ENCODE results near the gene SPOPL.
"Not testable (repeated sequence)": the region's sequence is repeated elsewhere in the genome, so short reads cannot be mapped to it uniquely, and the experiment has no call there.

The SPOPL gene

GRCh38 chr2:138494265-138494966 is 7.2 kb upstream of the SPOPL start:
- no peak for DNase-seq (ENCODE audit: low spot score)

DNA sequence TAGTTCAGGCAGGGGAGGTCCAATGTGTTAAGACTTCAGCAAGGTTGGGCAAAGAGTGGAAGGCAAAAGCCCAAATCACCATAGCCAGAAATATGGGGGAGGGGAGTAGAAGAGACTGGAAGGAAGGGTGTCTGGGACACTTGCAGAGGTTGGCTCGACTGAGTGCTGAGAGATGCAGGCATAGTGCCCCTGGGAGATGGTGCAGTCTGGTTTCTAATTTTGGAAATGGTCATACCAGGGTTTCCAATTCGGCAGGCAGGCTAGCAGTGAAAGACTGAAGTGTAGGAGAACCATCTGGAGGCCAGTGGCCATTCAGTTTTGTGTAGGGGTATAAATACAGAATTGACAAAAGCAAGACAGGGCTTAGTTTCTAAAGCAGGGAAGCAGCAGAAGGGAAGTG is 6.2 kb upstream of the SPOPL start:
- DNase-seq (ENCODE audit: low spot score), result no peak

GRCh38 chr2:138496096-138496651 is 5.4 kb upstream of the SPOPL start:
- no peak for DNase-seq (ENCODE audit: low spot score)

- no peak for DNase-seq (ENCODE audit: low spot score)
These were observed 4.3 kb upstream of the SPOPL start for GRCh38 chr2:138497294-138497693.

GRCh38 chr2:138499684-138500083 is 1.9 kb upstream of the SPOPL start:
- no peak for DNase-seq (ENCODE audit: low spot score)

DNA sequence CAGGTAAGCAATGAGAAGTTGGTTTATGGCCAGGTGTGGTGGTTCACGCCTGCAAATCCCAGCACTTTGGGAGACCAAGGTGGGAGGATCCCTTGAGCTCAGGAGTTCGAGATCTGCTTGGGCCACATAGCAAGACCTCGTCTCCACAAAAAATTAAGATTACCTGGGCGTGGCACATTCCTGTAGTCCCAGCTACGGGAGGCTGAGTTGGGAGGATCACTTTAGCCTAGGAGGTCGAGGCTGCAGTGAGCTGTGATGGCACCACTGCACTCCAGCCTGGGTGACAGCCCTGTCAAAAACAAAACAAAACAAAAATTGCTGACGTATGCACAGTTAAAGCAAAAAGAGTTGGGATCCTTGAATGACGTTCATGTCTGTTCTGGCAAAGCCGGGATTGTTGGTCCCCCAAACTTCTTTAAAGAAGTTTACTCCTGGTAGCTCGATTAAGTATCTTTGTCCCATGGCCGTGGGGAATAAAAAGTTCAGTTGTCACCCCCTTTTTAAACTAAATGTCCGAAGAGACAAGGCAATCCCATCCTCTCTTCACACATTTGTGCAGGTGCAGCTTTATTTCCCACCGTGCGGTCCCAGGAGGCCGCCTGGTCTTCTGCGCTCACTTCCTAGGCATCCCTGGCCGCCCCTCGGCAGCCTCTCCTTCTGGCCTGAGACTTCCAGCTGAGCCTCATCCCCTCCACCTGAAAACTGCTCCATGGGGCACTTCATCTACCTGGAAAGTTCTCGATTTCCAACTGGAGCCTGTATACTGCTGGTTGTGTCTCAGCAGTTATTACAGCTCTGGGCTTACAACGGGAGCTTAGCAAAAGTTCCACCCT is 762 bp upstream of the SPOPL start:
- DNase-seq (ENCODE audit: low spot score), result peak; percentile 7

DNA sequence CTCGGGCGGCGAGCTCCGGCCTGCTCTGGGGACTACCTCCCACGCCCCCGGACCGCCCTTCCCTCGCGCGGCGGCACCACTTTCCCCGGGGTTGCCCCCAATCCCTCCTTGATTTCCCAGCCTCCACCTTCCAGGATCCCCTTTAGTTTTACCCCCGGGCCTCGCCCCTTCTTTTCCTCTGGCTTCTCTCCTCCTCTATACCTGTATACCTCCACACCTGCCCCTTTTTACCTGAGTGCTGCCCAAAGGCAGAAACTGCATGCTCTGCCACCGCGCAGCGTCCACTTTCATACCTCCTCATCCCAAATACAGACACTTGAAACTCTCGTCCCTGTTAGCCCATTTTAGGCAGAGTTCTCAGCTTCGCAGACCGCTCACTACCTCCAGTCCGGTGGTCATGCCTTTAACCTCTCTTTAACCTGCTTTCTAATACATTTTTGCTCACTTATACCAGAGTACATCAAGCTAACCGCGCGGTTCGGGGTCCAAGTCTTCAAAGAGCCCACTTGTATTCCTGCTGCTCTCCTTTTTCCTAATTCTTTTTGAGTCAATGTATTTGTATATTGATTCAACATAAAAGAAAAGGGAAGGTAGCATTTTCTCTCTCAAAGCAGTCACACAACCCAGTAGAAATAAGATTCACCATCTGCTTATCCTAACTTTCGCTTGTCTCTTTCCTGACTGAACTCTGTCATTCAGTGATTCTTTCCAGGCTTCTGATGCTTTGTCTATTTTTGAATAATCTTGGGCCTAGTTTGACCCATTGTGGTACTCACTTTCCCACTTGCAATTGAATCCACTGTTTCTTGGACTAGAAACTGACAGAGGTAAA is 901 bp downstream of the SPOPL start:
- DNase-seq (ENCODE audit: low spot score), result peak; percentile 10

DNA sequence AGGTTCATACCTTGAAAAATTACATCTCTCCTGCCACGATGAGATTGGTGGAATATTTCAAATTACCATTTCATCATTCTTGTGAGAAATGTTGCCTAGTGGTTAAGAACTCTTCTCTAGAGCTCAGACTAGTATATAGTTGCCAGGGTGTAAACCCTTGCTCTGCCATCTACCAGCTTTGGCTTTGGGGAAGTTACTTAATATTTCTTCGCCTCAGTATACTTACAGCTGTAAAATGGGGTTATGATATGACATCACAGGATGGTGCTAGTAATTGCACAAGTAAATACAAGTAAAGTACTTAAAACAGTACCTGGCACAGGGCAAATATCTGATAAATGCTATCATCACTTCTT is 1.5 kb downstream of the SPOPL start:
- DNase-seq (ENCODE audit: low spot score), result no peak

DNA sequence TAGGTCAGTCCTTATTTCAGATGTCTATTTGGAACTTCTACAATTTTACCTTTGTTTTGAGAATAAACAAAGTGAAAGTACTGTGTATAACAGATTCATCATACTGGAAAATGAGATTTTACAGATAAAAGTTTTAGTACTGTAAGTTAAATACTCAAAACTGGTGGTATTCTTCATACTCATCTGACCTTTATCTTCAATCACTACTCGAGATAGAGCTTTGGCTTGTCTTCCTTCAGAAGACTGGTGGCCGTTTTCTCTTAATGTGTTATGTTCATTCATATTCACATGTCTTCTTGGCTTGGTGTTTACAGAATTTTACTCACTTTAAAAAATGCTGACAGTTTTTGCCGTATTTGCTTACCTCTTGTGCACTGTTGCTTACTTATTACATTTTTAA is 2.1 kb downstream of the SPOPL start:
- no peak for DNase-seq (ENCODE audit: low spot score)

- no peak for DNase-seq (ENCODE audit: low spot score)
These were observed 2.5 kb downstream of the SPOPL start for GRCh38 chr2:138504092-138504491.

DNA sequence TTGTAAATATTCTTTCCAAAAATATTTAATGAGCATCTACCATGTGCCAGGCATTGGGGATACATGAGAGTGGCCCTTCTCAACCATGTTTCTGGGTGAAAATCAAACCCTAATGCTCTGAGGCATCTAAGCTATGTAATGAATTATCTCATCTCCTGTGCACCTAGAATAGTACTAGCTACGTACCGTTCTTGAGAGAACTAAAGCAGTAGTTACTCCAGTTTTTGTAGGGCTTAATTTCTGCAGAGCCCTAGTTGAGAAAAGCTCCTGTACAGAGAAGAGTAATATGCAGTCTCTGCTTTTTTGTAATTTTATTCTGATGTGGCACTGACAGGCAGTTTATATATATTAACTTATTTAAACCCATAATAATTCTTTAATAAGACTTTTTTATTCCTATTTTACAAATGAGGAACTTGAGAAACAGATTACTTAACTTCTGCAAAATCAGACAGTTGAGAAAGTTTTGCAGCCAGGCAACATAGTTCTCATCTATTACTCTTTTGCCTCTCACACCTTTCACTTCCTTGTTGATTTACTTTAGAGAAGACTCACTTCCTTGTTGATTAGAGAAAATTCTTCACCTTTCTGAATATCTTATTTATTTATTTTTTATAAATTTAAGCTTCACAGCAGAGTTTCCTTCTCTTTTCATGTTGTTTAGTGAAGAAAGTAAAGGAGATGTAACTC is 3.1 kb downstream of the SPOPL start:
- no peak for DNase-seq (ENCODE audit: low spot score)

GRCh38 chr2:138507267-138507666 is 5.7 kb downstream of the SPOPL start:
- DNase-seq (ENCODE audit: low spot score), result no peak

- DNase-seq (ENCODE audit: low spot score), result no peak
These were observed 8.7 kb downstream of the SPOPL start for GRCh38 chr2:138510319-138510718.

DNA sequence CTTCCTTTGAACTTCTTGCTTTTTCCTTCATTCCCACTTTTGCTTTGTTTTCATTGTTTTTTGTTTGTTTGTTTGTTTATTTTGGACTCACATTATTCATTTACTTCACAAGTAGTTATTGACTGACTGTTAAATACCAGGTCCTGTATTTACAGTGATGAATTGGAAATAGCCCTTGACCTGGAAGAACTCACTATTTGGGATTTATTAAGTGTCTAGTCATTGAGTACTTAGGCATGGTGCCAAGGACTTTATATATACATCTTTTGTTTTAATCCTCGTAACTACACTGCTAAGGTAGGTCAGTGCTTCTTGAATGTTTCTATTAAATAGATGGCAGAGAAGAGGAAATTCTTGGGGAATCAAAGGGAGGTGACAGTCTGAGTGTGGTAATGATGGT is 11.1 kb downstream of the SPOPL start:
- DNase-seq (ENCODE audit: low spot score), result no peak

DNA sequence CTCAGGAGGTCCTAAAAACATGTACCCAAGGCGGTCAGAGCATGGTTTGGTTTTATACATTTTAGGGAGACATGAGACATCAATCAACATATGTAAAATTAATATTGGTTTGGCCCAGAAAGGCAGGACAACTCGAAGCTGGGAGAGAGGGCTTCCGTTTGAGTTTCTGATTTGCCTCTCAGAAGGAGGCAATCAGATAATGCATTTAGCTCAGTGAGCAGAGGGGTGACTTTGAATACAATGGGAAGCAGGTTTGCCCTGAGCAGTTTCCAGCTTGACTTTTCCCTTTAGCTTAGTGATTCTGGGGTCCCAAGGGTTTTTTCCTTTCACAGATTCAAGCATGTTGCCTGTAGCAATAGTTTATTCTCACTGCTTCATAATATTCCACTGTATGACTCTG is 12.6 kb downstream of the SPOPL start:
- no peak for DNase-seq (ENCODE audit: low spot score)

DNA sequence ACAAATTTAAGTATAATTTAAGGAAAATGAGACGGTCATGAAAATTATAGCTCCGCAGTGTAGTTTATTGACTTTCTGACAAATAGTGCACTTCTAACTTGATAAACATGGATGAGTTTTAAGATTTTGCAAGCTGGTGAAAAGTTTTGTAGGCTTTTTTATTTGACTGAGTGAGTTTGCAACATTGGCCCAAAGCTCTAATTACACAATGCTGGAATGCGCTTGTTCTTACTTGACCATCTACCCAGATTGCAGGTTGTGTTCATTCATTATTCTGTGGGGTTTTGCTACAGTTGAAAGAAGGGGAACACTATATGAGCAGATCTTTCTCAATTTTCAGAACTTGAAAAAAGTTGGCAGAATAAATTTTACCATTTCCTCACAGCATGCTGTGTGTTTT is 13.5 kb downstream of the SPOPL start:
- no peak for DNase-seq (ENCODE audit: low spot score)

GRCh38 chr2:138516030-138516704 is 14.6 kb downstream of the SPOPL start:
- DNase-seq (ENCODE audit: low spot score), result peak; percentile 26

GRCh38 chr2:138518860-138519259 is 17.3 kb downstream of the SPOPL start:
- DNase-seq (ENCODE audit: low spot score), result no peak

DNA sequence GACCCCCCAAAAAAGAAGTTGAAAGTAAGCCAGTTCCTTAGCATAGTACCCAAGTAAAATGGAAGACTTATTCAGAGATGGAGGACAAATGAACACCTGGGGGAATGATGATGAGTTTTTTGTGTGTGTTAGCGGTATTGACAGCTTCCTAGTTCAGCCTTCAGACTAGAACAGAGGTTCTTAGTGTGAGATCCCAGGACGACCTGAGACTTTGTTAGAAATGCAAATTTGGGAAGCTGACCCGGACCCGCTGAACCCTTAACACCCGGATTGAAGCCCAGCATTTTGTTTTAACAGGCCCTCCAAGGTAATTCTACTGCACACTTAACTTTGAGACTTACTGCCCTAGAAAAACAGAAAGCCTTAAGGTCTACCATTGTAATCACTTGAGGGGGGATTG is 20.3 kb downstream of the SPOPL start:
- DNase-seq (ENCODE audit: low spot score), result no peak

- no peak for DNase-seq (ENCODE audit: low spot score)
These were observed 21.0 kb downstream of the SPOPL start for GRCh38 chr2:138522556-138522955.

DNA sequence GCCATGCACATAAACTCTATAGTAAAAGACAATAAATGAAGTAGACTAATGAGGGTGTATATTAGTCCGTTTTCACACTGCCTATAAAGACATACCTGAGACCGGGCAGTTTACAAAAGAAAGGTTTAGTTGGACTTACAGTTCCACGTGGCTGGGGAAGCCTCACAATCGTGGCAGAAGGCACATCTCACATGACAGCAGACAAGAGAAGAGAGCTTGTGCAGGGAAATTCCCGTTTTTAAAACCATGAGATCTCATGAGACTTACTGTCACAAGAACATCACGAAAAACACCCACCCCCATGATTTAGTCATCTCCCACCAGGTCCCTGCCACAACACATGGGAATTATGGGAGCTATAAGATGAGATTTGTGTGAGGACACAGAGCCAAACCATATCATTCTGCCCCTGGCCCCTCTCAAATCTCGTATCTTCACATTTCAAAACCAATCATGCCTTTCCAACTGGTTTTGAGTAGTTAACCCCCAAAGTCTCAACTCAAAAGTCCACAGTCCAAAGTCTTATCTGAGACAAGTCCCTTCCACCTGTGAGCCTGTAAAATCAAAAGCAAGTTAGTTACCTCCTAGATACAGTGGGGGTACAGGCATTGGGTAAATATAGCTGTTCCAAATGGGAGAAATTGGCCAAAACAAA is 21.6 kb downstream of the SPOPL start:
- DNase-seq (ENCODE audit: low spot score), result not testable (repeated sequence)

All from AG08396 (cell line).